Activated T-cell treated with anti-CD3 and anti-CD28 coated beads for 24 hours (primary cell): ENCODE measurements around the gene PLCXD1.
"Not testable (repeated sequence)": the region's sequence is repeated elsewhere in the genome, so short reads cannot be mapped to it uniquely, and the experiment has no call there.

Source experiments
- DNase-seq: peaks from one replicate; pipeline ENCODE4 v3.0.0-alpha.2; 2020; ENCODE audit warnings: low read depth

Gene PLCXD1, protein sequence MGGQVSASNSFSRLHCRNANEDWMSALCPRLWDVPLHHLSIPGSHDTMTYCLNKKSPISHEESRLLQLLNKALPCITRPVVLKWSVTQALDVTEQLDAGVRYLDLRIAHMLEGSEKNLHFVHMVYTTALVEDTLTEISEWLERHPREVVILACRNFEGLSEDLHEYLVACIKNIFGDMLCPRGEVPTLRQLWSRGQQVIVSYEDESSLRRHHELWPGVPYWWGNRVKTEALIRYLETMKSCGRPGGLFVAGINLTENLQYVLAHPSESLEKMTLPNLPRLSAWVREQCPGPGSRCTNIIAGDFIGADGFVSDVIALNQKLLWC

DNA sequence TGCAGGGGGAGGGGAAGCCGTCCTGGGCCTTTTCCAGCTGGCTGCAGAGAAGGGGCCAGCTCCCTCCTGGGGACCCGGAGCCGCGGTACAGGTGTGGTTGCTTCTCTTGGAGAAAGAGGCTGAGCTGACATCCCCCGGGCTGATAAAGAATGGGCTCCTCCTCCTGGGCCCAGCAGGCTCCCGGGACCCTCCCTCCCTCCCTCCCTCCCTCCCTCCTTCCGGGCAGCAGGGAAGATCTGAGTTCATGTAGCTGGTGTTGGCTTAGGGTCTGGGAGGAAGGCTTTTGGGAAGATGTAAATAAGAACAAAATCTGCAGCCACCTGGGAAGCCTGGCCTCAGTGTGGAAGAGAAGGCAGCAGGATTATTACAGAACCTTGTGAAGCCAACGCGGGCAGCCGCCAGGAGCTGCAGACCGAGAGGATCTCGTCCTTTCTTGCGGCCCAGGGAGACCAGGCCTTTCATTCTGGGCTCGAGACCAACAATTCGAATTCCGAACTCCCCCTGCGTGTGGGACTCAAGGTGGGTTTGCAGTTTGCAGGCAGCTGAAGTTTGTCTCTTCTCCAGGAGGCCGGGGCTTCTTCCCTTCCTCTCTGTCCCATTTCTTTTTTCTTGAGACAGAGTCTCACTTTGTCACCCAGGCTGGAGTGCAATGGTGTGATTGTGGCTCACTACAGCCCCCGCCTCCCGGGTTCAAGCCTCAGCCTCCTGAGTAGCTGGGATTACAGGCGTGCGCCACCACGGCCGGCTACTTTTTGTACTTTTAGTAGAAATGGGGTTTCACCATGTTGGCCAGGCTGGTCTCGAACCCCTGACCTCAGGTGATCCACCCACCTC lies at the start of gene PLCXD1:
TSS of gene PLCXD1 (plus strand) at position 216 of the 834 bp plus-strand sequence. CDS start 2,807 bp downstream, outside the sequence.
- peak; percentile 23 for DNase-seq

DNA sequence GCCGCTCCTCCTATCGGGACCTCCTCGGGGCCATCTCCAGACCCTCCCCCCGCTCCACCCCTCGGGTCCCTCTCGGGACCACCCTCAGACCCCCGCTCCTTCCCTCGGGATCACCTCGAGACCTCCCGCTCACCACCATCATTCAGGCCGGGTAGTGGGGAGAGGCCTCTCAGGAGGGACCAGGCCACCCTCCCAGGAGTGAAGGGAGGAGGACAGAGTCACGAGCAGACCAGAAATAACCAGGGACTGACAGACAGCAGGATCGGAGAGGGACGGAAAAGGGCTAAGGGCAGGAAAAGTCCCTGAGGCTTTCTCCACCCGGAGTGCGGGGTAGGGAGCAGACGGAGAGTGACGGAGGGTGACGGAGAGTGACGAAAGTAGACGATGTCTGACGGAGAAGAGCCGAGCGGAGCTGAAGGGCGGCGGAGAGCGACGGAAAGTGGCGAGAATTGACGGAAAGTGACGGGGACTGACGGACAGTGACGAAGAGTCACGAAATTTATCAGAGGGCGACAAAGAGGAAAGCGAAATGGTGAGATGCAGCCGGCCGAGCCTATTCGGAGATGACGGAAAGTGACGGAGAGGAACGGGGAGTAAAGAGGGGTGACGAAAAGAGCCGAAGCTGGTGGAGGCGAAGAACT lies 49.4 kb upstream of the PLCXD1 start:
- DNase-seq: not testable (repeated sequence)

DNA sequence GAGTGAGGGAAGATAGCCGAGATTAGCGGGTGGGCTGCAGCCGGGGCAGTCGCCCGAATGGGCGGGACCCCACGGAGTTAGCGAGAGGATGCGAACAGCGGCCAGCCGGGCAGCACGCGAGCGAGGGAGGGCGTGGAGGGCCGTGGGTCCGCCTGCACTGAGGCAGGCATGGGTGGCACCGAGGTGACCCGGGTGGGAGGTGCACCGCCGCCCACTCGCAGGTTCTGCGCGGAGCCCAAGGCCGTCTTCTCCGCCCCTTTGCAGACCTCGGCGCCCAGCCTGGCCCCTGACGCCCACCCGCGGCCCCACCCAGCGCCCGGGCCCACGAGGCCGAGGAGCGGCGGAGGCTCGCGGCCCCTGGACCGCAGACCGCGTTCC lies 48.9 kb upstream of the PLCXD1 start:
- not testable (repeated sequence) for DNase-seq

DNA sequence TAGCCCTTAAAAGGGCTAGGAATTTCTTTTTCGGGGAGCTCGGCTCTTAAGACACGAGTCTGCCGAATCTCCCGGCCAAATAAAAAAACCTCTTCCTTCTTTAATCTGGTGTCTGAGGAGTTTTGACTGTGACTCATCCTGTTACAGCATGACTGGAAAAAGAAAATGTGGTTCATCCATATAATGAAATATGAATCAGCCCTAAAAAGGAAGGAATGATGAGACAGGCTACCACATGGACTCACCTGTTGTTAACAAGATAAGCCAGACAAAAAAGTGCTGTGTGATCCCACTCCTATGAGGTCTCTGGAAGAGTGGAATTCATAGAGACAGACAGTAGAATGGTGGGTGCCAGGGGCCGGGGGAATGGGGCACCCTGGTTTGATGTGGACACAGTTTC lies 45.0 kb upstream of the PLCXD1 start:
- not testable (repeated sequence) for DNase-seq

DNA sequence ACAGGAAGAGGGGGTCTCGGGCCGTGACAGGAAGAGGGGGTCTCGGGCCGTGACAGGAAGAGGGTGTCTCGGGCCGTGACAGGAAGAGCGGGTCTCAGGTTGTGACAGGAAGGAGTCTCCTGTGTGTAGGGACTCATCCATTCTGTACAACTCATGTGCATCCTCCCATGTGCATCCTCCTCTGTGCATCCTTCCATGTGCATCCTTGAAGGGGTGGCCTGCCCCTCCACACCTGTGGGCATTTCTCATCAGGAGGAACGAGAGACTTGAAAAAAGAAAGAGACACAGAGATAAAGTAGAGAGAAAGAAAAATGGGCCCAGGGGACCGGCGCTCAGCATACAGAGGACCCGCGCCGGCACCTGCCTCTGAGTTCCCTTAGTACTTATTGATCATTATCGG lies 30.2 kb upstream of the PLCXD1 start:
- no peak for DNase-seq

DNA sequence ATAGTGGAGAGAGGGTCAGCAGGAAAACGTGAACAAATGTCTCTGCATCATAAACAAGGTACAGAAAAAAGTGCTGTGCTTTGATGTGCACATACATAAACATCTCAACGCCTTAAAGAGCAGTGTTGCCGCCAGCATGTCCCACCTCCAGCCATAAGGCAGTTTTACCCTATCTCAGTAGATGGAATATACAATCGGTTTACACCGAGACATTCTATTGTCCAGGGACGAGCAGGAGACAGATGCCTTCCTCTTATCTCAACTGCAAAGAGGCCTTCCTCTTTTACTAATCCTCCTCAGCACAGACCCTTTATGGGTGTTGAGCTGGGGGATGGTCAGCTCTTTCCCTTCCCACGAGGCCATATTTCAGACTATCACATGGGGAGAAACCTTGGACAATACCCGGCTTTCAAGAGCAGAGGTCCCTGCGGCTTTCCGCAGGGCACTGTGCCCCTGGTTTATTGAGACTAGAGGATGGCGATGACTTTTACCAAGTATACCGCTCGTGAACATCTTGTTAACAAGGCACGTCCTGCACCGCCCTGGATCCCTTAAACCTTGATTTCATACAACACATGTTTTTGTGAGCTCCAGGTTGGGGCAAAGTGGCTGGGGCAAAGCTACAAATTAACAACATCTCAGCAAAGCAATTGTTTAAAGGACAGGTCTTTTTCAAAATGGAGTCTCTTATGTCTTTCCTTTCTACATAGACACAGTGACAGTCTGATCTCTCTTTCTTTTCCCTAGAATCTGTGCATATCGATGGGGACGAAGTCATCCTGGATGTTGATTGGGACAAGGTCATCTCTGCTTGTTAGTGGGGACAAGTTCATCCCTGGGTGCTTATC lies 29.6 kb upstream of the PLCXD1 start:
- DNase-seq: not testable (repeated sequence)

DNA sequence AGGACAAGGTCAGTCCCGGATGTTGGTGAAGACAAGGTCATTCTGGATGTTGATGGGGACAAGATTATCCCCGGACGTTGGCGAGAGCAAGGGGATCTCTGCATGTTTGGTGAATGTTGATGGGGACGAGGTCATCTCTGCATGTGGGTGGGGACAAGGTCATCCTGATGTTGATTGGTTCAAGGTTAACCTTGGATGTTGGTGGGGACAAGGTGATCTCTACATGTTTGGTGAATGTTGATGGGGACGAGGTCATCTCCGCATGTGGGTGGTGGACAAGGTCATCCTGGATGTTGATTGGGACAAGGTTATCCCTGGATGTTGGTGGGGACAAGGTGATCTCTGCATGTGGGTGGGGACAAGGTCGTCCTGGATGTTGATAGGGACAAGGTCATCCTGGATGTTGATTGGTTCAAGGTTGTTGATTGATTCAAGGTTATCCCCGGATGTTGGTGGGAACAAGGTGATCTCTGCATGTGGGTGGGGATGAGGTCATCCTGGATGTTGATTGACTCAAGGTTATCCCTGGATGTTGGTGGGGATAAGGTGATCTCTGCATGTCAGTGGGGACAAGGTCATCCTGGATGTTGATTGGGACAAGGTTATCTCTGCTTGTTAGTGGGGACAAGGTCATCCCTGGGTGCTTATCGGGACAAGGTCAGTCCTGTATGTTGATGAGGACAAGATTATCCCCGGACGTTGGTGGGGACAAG lies 28.8 kb upstream of the PLCXD1 start:
- DNase-seq: no peak

DNA sequence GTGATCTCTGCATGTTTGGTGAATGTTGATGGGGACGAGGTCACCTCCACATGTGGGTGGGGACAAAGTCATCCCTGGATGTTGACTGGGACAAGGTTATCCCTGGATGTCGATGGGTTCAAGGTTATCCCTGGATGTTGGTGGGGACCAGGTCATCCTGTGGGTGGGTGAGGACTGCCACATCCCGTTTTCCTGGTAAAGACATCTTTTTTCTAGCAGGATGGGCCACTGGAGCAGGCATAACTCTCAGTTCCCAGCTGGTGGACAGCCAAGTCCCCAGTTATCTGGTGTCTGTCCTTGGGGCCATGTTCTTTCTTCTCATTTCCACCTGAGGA lies 28.3 kb upstream of the PLCXD1 start:
- DNase-seq: no peak

DNA sequence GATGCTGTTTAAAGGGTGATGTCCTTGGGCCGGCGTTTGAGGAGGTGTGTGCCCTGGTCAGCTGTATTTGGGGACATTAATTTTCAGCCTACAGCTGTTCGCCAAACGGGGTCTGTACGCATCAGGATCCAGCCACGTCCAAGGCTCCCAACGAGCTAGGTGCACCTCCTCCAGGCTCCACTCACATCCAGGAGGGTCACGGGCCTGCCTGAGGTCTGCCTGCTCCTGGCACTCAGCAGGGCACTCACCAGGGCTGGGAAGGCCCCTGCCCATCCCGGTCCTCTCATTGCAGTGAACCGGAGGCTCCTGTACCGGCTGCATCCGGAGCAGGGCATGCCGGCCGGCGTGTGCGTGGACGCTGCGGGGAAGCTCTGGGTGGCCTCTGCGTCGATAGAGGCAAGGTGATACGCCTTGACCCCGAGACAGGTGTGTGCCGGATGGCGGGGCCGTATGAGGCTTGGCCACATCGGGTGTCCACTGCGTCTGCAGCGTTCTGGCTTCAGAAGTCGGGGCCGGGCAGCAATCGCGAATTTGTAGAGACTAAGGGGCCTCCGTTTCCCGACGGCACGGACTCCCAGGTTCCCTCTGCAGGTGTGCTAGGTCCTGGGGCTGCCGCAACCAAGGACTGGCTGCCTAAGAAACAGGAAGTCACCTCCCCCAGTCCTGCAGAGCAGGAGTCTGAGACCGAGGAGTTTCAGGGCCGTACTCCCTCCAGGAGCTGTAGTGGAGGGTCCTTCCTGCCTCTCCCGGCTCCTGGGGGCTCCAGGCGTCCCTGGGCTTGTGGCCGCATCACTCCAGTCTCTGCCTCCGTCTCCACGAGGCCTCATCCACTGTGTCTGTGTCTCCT lies 27.5 kb upstream of the PLCXD1 start:
- no peak for DNase-seq

DNA sequence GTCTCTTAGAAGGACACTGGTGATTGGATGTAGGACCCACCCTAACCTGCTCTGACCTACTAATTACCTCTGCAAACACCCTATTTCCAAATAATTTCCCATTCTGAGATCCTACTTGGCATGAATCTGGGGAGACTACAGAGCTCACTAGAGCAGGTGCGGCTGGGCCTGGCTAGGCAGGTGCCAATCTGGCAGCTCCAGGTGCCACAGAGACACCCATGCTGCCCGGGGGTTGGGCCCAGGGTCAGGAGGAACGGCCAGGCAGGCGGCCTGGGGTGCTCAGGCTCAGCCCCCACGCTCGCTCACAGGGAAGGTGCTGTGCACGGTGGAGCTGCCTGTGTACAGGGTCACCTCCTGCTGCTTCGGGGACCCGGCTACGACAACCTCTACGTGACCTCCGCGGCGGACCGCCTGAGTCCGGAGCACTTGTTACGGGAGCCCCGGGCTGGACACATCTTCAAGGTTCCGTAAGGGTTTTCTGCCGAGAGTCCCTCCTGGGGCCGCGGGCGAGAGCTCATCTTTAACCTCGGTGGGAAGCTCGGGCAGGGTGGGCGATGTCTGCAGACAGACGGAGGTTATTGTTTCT lies 26.5 kb upstream of the PLCXD1 start:
- DNase-seq: no peak

DNA sequence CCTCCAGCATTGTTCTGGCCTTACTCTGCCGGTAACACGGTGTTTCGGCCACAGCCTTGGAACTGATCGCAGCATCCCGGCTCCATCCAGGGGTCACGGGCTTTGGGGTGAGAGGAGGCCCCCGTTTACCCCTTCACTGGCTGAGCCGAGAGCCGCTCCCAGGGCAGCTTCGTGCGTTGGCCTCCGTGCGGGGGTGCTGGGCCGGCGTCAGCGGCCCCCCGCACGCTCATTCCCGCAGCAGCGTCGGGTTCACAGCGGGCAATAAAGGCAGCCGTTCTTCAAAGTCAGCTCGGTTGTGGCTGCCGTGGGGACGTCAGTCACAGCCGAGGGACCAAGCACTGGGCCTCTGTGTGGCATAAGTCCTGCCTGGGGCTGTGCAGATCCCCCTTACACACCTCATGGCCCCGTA lies 25.3 kb upstream of the PLCXD1 start:
- no peak for DNase-seq

DNA sequence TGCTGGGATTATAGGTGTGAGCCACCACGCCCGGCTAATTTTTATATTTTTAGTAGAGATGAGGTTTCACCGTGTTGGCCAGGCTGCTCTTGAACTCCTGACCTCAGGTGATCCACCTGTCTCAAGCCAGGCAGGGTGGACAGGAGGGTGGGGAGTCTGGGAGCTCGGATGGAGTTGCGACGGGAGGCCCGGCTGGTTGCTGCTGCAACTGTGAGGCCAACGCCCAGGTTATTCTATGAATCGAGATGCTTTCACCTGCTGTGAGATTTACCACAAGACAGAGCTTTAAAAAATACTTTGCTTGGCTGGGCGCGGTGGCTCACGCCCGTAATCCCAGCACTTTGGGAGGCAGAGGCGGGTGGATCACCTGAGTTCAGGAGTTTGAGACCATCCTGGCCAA lies 24.1 kb upstream of the PLCXD1 start:
- not testable (repeated sequence) for DNase-seq

DNA sequence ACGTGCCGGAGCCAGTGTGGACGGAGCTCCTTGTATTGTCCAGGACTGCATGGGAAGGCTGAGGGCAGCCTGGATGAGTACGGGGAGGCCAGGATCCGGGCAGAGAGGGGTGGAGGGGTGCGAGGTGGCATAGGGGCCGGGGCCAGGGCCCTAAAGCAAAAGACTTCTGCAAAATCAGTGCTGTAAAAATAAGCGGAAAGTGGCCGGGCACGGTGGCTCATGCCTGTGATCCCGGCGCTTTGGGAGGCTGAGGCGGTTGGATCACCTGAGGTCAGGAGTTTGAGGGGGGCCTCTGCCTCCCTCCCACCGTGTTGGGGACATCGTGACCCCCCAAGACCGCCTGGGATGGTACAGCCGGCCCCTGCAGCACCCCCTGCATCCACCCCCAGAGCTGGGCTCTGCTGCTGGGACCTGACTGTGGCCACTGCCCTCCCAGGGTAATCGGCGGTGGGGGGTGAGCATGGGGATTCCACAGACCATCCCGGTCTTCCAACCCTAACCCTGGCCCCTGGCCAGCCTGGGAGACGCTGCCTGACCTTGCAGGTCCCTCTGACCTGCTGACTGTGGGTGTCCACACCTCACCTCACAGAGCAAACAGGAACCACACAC lies 23.4 kb upstream of the PLCXD1 start:
- DNase-seq: no peak

DNA sequence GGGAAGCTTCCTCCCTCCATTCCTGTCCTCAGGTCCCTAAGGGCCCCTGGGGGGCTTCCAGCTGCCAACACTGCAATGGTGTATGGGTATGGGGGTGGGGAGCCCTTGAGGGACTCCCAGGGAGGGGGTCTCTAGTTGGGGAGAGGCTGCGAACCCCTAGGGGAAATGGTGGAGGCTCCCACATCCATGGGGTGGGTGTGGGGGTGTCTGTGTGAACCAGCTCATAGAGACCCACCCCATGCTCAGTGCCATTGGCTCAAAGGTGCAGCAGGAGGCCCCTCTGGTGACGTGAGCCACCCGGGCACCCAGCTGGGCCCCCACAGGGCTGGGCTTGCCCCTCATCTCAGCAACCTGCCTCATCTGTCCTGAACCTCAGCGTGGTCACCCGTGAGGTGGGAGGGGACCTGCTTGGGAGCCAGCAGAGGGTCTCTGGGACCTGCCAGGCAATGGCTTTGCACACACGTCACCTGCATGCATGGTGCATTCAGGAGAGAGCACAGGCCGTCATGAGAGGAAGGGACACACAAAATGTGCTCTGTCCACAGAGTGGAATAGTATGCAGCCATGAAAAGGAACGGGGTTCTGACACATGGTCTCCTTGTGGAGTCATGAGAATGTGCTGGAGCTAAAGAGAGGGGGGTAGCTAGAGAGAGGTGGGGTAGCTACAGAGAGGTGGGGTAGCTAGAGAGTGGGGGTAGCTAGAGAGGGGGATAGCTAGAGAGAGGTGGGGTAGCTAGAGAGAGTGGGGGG lies 22.7 kb upstream of the PLCXD1 start:
- no peak for DNase-seq

DNA sequence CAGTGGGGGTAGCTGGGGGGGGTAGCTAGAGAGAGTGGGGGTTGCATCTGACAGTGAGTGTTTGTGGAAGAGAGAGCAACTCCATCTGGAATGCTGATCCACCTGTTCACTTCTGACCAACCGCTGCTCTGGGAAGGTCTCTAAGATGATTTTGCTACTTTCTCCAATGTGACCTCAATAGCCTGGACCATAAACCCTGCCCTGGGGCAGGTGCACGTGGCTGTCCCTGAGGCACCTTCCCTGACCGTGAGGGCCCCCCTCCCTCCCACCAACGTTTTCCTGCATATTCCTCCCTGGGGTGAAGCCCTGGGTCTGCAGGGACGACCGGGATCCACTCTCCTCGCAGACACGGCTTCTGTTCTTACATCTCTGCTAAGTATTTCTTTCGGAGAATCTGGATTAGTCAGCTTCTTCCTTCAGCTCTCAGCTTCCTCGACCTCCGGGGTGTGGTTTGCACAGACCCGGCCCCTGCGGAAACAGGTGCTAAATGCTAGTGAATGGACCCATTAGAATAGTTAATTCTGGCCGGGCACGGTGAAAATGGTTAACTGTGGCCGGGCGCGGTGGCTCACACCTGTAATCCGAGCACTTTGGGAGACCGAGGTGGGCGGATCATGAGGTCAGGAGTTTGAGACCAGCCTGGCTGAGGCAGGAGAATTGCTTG lies 21.4 kb upstream of the PLCXD1 start:
- DNase-seq: no peak

DNA sequence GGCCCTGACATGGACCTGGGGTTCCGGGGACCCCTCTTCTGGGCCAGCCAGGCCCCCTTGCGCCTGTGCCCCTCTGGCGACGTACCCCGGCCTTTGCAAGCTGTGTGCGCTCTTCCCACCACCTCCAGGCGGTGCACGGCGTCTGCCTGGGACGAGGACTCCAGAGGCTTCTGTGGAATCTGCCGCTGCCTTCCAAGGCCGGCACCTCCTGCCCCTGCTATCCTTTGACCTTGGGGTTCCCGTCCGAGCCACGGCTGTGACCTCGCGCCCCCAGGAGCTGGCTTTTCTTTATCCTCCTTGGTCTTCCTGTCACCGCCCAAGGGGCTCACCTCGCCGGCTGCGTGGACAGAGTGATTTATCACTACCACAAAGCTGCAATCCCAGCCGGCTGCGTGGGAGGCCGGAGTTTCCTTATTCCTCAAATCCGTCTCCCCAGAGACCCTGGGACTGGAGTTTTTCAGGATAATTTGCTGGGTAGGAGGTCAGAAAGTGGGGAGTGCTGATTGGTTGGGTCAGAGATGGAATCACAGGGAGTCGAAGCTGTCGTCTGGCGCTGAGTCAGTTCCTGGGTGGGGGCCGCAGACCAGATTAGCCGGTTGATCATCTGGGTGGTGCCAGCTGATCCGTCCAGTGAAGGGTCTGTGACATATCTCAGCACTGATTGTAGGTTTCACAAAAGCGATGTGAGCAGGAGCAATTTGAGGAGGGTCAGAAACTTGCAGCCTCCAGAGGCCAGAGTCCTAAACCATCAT lies 19.8 kb upstream of the PLCXD1 start:
- no peak for DNase-seq

DNA sequence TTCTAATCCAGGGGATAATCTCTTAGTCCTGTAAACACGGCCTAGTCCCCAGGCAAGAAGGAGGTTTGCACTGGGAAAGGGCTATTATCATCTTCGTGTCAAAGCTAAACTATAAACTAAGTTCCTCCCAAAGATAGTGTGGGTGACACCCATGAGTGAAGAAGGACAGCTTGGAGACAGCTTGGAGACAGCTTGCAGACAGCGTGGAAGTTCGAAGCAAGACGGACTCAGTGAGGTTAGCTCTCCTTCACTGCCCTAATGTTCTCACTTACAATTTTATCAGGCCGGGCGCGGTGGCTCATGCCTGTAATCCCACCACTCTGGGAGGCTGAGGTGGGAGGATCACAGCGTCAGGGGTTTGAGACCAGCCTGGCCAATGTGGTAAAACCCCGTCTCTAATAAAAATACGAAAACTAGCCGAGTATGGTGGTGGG lies 19.2 kb upstream of the PLCXD1 start:
- no peak for DNase-seq
